ENCODE data around the gene NRCAM.

NRCAM gene

DNA sequence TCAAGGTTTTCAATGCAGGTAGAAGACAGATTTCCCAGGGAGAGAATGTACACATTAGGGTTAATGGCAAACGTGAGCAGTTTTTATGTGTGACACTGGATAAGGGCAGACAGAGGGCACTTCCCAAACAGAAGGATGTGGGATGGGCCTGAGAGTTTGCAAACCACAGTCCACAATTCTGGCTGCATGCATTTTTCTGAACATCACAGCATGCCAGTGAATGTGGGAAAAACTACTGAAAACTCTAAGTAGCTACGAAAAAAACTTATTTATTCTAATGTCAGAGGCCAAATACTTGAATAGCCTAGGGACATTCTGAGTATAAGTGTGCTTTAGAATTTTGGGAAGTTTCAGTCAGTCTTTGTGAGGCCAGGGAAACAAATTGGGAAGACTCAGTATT is 145.9 kb downstream of the NRCAM start:
- no peaks in the 10 kb centered on the region for H3K36me3 ChIP-seq
- TF ChIP-seq, protein P1, sequence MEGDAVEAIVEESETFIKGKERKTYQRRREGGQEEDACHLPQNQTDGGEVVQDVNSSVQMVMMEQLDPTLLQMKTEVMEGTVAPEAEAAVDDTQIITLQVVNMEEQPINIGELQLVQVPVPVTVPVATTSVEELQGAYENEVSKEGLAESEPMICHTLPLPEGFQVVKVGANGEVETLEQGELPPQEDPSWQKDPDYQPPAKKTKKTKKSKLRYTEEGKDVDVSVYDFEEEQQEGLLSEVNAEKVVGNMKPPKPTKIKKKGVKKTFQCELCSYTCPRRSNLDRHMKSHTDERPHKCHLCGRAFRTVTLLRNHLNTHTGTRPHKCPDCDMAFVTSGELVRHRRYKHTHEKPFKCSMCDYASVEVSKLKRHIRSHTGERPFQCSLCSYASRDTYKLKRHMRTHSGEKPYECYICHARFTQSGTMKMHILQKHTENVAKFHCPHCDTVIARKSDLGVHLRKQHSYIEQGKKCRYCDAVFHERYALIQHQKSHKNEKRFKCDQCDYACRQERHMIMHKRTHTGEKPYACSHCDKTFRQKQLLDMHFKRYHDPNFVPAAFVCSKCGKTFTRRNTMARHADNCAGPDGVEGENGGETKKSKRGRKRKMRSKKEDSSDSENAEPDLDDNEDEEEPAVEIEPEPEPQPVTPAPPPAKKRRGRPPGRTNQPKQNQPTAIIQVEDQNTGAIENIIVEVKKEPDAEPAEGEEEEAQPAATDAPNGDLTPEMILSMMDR (IDR thresholded peaks at IDR 0.05) = no peak
- no peak overlapping the region for H3K4me3 ChIP-seq (ENCODE audit: low read depth in 1 of 2, low read length in 1 of 2)
- H3K4me1 ChIP-seq (ENCODE audit: control insufficient read depth in 1 of 2, insufficient read depth in 1 of 2, low read depth in 1 of 2, low read length in 1 of 2) = no peaks in the 10 kb centered on the region
- H3K9me3 ChIP-seq = no peaks in the 10 kb centered on the region
- H3K27ac ChIP-seq = no peak overlapping the region
- H3K27me3 ChIP-seq = no peaks in the 10 kb centered on the region

DNA sequence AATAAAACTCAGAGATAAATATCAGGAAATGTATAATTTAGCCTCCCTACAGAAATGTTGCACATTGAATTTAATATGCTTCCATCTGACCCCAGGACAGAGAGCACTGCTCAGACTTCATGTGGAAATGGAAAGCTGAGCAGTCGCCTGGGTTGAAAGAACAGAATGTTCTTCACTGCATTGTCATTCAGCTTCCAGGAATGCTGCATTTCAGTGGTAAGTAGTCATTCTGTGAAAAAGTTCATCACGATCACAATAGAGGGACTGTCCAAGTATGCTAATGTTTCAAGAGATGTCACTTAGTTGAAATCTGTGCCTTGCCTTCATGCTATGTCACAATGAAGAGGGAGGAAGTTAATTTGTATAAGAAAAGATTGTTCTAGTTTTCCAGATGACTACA is 147.3 kb downstream of the NRCAM start:
- Histone ChIP-seq H3K27ac (no peak overlapping the region), H3K4me1 (ENCODE audit: control insufficient read depth in 1 of 2, insufficient read depth in 1 of 2, low read depth in 1 of 2, low read length in 1 of 2) (no peaks in the 10 kb centered on the region), H3K4me3 (ENCODE audit: low read depth in 1 of 2, low read length in 1 of 2) (no peak overlapping the region), H3K9me3 (no peaks in the 10 kb centered on the region), H3K27me3 (no peaks in the 10 kb centered on the region), H3K36me3 (no peaks in the 10 kb centered on the region)
- TF ChIP-seq, protein P1 (IDR thresholded peaks at IDR 0.05) = no peak

DNA sequence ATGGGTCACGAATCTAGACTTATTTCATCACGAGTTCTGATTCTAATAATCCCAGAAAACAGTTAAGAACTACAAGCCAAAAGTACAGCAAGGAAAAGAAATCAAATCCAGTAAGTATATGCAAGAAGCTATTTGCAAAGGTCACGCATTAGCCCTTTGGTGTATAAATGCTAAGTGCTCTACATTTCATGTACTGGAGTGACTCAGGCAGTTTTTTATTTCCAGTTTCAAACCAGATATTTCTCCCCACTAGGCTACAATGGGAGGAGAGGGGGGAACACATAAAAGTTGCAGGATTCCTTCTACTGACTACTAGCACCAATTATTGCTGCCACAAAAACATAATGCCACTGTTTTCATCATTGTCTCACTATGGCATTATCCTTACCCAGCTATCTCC is 148.0 kb downstream of the NRCAM start:
- Histone ChIP-seq H3K27ac (no peak overlapping the region), H3K36me3 (no peaks in the 10 kb centered on the region), H3K27me3 (no peaks in the 10 kb centered on the region), H3K4me1 (ENCODE audit: control insufficient read depth in 1 of 2, insufficient read depth in 1 of 2, low read depth in 1 of 2, low read length in 1 of 2) (no peaks in the 10 kb centered on the region), H3K9me3 (no peaks in the 10 kb centered on the region), H3K4me3 (ENCODE audit: low read depth in 1 of 2, low read length in 1 of 2) (no peak overlapping the region)
- TF ChIP-seq, protein P1 (IDR thresholded peaks at IDR 0.05) = no peak

DNA sequence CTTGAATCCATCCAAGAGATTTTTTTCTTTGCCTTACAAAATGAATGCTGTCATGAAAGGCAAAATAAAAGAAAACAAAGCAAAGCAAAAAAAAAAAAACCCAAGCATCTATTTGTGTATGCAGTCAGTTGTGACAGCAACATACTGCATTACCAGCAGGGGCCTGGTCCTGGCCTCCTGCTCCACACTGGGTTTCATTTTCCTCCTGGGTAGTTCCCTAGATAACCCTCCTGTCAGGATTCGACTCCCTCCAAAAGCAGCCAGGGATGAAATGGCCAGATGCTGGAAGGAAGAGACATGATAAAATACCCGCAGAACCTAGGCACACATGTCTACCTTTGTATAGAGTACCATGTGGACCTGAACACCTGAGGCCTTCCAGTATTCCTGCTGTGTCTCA is 148.6 kb downstream of the NRCAM start:
- TF ChIP-seq, protein P1 (IDR thresholded peaks at IDR 0.05) = no peak
- no peaks in the 10 kb centered on the region for H3K9me3 ChIP-seq
- no peak overlapping the region for H3K27ac ChIP-seq
- no peaks in the 10 kb centered on the region for H3K36me3 ChIP-seq
- H3K4me1 ChIP-seq (ENCODE audit: control insufficient read depth in 1 of 2, insufficient read depth in 1 of 2, low read depth in 1 of 2, low read length in 1 of 2) = no peaks in the 10 kb centered on the region
- H3K4me3 ChIP-seq (ENCODE audit: low read depth in 1 of 2, low read length in 1 of 2) = no peak overlapping the region
- H3K27me3 ChIP-seq = no peaks in the 10 kb centered on the region

DNA sequence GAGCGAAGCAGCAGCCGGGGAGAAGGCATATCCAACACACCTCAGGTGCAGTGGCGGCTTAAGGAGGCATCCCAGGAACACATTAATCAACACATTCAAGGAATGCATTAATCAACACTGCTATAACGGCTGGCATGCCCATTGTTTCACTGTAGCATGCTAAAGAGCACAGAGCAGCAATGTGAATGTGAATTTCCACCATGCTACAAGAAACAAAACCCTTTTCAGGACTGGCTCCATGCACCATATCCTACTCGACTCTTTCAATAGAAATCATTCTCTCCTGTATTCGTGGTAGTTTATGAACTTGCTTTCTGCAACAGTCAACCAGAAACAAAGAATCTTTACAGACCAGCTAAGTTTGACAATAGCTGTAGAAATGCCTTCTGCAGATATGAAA is 149.0 kb downstream of the NRCAM start:
- H3K27me3 ChIP-seq = no peaks in the 10 kb centered on the region
- H3K9me3 ChIP-seq = no peaks in the 10 kb centered on the region
- no peaks in the 10 kb centered on the region for H3K4me1 ChIP-seq (ENCODE audit: control insufficient read depth in 1 of 2, insufficient read depth in 1 of 2, low read depth in 1 of 2, low read length in 1 of 2)
- H3K27ac ChIP-seq = no peak overlapping the region
- TF ChIP-seq, protein P1 (IDR thresholded peaks at IDR 0.05) = no peak
- no peak overlapping the region for H3K4me3 ChIP-seq (ENCODE audit: low read depth in 1 of 2, low read length in 1 of 2)
- no peaks in the 10 kb centered on the region for H3K36me3 ChIP-seq

DNA sequence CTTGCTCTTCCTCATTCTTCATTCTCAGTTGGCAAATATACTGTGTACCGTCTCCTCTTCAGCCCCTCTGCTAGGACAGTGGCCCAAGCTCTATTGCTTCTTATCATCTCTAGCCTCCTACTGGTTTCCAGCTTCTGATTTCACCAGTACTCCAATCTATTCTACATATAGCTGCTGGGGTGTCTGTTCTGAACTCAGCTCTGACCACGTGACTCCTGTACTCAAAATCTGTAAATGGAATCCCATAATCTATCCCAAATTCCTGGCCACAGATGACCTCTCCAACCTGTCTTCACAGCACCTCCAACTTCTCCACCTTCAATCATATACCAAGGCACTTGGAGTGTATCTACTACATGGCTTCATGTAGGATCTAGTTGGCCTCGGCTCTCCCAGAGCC is 152.9 kb downstream of the NRCAM start:
- no peaks in the 10 kb centered on the region for H3K36me3 ChIP-seq
- H3K27ac ChIP-seq = no peak overlapping the region
- no peaks in the 10 kb centered on the region for H3K4me1 ChIP-seq (ENCODE audit: control insufficient read depth in 1 of 2, insufficient read depth in 1 of 2, low read depth in 1 of 2, low read length in 1 of 2)
- H3K4me3 ChIP-seq (ENCODE audit: low read depth in 1 of 2, low read length in 1 of 2) = no peak overlapping the region
- TF ChIP-seq, protein P1 (IDR thresholded peaks at IDR 0.05) = no peak
- no peaks in the 10 kb centered on the region for H3K9me3 ChIP-seq
- H3K27me3 ChIP-seq = no peaks in the 10 kb centered on the region
